ENCODE measurements around the gene CDHR2.

- TF ChIP-seq, protein P1, sequence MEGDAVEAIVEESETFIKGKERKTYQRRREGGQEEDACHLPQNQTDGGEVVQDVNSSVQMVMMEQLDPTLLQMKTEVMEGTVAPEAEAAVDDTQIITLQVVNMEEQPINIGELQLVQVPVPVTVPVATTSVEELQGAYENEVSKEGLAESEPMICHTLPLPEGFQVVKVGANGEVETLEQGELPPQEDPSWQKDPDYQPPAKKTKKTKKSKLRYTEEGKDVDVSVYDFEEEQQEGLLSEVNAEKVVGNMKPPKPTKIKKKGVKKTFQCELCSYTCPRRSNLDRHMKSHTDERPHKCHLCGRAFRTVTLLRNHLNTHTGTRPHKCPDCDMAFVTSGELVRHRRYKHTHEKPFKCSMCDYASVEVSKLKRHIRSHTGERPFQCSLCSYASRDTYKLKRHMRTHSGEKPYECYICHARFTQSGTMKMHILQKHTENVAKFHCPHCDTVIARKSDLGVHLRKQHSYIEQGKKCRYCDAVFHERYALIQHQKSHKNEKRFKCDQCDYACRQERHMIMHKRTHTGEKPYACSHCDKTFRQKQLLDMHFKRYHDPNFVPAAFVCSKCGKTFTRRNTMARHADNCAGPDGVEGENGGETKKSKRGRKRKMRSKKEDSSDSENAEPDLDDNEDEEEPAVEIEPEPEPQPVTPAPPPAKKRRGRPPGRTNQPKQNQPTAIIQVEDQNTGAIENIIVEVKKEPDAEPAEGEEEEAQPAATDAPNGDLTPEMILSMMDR (IDR thresholded peaks at IDR 0.05), result no peak
- no peak for TF ChIP-seq POLR2A (IDR thresholded peaks at IDR 0.05)
- no peak for TF ChIP-seq POLR2AphosphoS5 (IDR thresholded peaks at IDR 0.05; ENCODE audit: insufficient read depth in 1 of 2, low read depth in 1 of 2)
Observed at GRCh38 chr5:176548967-176549444, at the start of gene CDHR2.
